Subcutaneous adipose tissue (tissue), 4 donors: ENCODE measurements around the gene SLC24A1. TPM values are rescaled to one million over a fixed set of nuclear protein-coding genes. Genes with fewer than 3 reads are reported as not detected.

Source experiments
- CTCF ChIP-seq: fragments of 450-650 bp; IDR thresholded peaks from one replicate; pipeline ENCODE4 v1.5.1; 2016; ENCODE audit warnings: low read depth, mild to moderate bottlenecking, control low read depth, antibody characterized with exemption, moderate library complexity
- total RNA-seq, 4 donors: library from RNA; depleted of rRNA; stranded (reverse); fragments of >200 nt; gene quantifications; one replicate each; pipeline ENCODE4 v1.1.0, GENCODE V29; 2016

SLC24A1 gene
- total RNA-seq, 4 donors from 2014 or later, result 2.9 to 13.0 (median 9.7) TPM

DNA sequence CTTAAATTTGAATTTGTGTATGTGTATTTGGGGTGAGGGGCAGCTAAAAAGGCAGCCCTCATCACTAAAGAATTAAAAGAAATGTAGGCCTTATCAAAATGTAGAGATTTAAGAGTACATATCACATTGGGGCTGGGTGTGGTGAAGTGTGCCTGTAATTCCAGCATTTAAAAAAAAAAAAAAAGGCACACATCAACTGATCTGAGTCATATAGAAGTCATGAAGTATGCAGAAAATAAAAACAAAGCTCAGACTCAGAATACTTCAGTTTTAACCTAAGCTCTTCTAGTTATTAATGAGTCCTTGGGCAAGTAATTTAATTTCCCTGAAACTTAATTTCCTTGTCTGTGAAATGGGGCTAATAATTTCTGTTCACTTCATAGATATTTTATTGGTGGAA lies 31.6 kb downstream of the SLC24A1 start:
- TF ChIP-seq CTCF, result no peak

DNA sequence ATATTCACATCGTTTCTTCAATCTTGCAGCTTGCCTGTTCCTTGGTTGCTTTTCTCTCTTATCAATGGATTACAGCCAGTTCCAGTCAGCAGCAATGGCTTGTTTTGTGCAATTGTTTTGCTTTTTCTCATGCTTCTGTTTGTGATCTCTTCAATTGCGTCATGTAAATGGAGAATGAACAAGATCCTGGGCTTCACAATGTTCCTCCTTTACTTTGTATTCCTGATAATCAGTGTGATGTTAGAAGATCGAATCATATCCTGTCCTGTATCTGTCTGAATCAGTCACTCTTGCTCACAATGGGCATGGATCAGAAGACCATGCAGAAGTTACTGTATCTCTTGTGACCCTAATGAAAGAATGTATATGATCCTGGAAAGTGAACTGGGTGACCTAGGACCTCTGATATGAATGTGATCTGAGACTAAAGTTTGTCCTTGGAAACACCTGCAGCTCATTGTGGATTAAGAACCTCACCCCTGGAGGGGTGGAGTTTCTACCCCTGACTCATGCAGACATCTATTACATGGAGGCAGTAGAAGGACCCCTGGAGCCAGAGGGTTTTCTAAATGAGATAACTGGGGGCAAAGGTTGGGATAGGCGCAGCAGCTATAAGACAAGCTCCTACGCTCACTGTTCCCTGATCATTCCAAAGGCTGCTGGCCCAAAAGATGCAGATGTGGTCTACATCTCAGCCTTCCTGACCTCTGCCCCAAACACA lies 32.2 kb downstream of the SLC24A1 start:
- TF ChIP-seq CTCF, result no peak

GRCh38 chr15:65655026-65655425 lies 33.3 kb downstream of the SLC24A1 start:
- no peak for TF ChIP-seq CTCF

DNA sequence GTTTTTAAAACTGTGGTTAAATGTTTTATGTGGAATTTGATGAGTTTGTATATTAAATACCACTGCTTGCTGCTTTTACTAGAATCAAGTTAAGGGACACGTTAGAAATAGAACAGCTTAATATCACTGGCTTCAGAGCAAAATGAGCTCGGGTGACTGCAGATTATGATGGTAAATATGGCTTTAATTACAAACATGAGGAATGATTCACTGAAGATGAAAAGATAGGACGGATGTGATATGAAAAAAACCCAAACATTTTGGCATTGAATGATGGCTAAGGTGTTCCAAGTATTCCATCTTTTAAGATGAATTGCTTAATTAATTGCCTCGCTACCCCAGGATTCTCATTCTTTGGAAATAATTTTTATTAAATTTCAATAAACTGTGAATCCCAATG lies 33.7 kb downstream of the SLC24A1 start:
- no peak for TF ChIP-seq CTCF

- no peak for TF ChIP-seq CTCF
These were observed 37.8 kb downstream of the SLC24A1 start for GRCh38 chr15:65659502-65660052.

GRCh38 chr15:65660927-65661326 lies 39.2 kb downstream of the SLC24A1 start:
- TF ChIP-seq CTCF, result no peak

DNA sequence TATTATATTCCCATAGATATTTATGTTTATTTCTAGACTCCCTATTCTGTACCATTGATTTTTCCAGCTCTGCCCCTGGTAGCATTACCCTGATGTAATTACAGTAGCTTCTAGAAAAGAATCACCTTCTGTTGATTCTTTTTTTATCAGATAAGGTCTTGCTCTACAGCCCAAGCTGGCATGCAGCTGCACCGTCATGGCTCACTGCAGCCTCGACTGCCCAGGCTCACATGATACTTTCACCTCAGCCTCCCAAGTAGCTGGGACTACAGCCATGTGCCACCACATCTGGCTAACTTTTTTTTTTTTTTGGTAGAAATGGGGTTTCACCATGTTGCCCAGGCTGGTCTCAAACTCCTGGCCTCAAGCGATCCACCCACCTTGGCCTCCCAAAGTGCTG lies 41.8 kb downstream of the SLC24A1 start:
- no peak for TF ChIP-seq CTCF
